Keratinocyte (primary cell): ENCODE data around the gene RAB11FIP3. TPM values are rescaled to one million over a fixed set of nuclear protein-coding genes. Genes with fewer than 3 reads are reported as not detected.

ENCODE experiments used
- DNase-seq: peaks from one replicate; pipeline ENCODE4 v3.0.0-alpha.2; 2011; ENCODE audit warnings: low read depth, missing footprints, low spot score
- FAIRE-seq: peaks from 2 replicates; lab custom pipeline; 2011; peaks lifted over from hg19 to GRCh38; lab: Jason Lieb, UNC
- H2AFZ ChIP-seq: 2 replicates; pipeline ENCODE4 v1.6.0; 2012; ENCODE audit warnings: low read length, control low read depth, inconsistent platforms; ENCODE audit not compliant: control insufficient read depth
- H3K27ac ChIP-seq: 2 replicates; pipeline ENCODE4 v1.5.1; 2011; ENCODE audit warnings: low read length; ENCODE audit not compliant: control insufficient read depth, insufficient read depth
- H3K27me3 ChIP-seq: 3 replicates; pipeline ENCODE4 v1.6.0; 2011; ENCODE audit warnings: low read length; ENCODE audit not compliant: control insufficient read depth, insufficient read depth; ENCODE audit errors: extremely low read depth
- H3K36me3 ChIP-seq, 2 experiments: 2 replicates in 1 of 2; 3 replicates in 1 of 2; pipeline ENCODE4 v1.5.1; 2011; ENCODE audit warnings: low read length in 2 of 2, mild to moderate bottlenecking in 1 of 2; ENCODE audit not compliant: control insufficient read depth in 2 of 2, insufficient read depth in 2 of 2; ENCODE audit errors: extremely low read depth in 1 of 2
- H3K4me1 ChIP-seq: 3 replicates; pipeline ENCODE4 v1.5.1; 2011; ENCODE audit warnings: low read length; ENCODE audit not compliant: control insufficient read depth, insufficient read depth; ENCODE audit errors: extremely low read depth
- H3K4me2 ChIP-seq: 3 replicates; pipeline ENCODE4 v1.6.0; 2011; ENCODE audit warnings: low read depth, low read length; ENCODE audit not compliant: control insufficient read depth, insufficient read depth; ENCODE audit errors: extremely low read depth
- H3K4me3 ChIP-seq, 3 experiments: fragments of 200-600 bp in 1 of 3; sonication (generic) in 1 of 3; 2 replicates in 2 of 3; 3 replicates in 1 of 3; pipeline ENCODE4 v1.5.1; 2011 to 2016; ENCODE audit warnings: low read length in 3 of 3, mild to moderate bottlenecking in 3 of 3, control low read depth in 2 of 3, inconsistent platforms in 1 of 3, low read depth in 1 of 3, mixed read lengths in 1 of 3, mixed run types in 1 of 3, moderate library complexity in 1 of 3; ENCODE audit not compliant: control insufficient read depth in 2 of 3, insufficient read depth in 2 of 3; ENCODE audit errors: extremely low read depth in 1 of 3
- H3K79me2 ChIP-seq: 2 replicates; pipeline ENCODE4 v1.6.0; 2012; ENCODE audit warnings: low read length; ENCODE audit not compliant: control insufficient read depth, insufficient read depth
- H3K9ac ChIP-seq: 3 replicates; pipeline ENCODE4 v1.6.0; 2011; ENCODE audit warnings: low read length; ENCODE audit not compliant: control insufficient read depth, insufficient read depth; ENCODE audit errors: extremely low read depth
- H3K9me1 ChIP-seq: 3 replicates; pipeline ENCODE4 v1.6.0; 2011; ENCODE audit warnings: low read length; ENCODE audit not compliant: control insufficient read depth, insufficient read depth; ENCODE audit errors: extremely low read depth
- H3K9me3 ChIP-seq: 2 replicates; pipeline ENCODE4 v1.5.1; 2012; ENCODE audit warnings: low read depth, low read length; ENCODE audit not compliant: control insufficient read depth
- H4K20me1 ChIP-seq: 3 replicates; pipeline ENCODE4 v1.6.0; 2011; ENCODE audit warnings: low read length; ENCODE audit not compliant: control insufficient read depth, insufficient read depth; ENCODE audit errors: extremely low read depth
- EZH2 ChIP-seq: IDR thresholded peaks from one replicate; pipeline ENCODE4 v1.6.1; 2012; ENCODE audit warnings: inconsistent platforms, mild to moderate bottlenecking, low read length, moderate library complexity
- dilution Hi-C: fragments of 300-500 bp; cut with MboI; formaldehyde crosslinking; loops from one replicate; pipeline ENCODE4 v1.7.0; 2020; ENCODE audit warnings: low sequenced_read_pairs; ENCODE audit not compliant: extremely low pct_ligation_motif_present
- polyA plus RNA-seq, 5 experiments: library from polyadenylated mRNA; depleted of rRNA in 3 of 5; stranded (reverse) in 3 of 5; stranded (forward) in 1 of 5; unstranded in 1 of 5; fragments of >200 nt; gene quantifications; 1 replicate in 1 of 5; 2 replicates in 3 of 5; 3 replicates in 1 of 5; pipeline versions ENCODE4 v1.2.1 to v1.2.3, GENCODE V29; 2011 to 2012; ENCODE audit warnings: missing spikeins in 2 of 5, low read depth in 1 of 5, low replicate concordance in 1 of 5
- TF ChIP-seq, protein P1 (sequence below), 3 experiments: IDR thresholded peaks in 1 of 3; conservative IDR thresholded peaks in 1 of 3; optimal IDR thresholded peaks in 1 of 3; 2 replicates in 2 of 3; 3 replicates in 1 of 3; pipeline versions ENCODE3 to v1.5.1; 2011; ENCODE audit warnings: low read length in 3 of 3, mild to moderate bottlenecking in 3 of 3, moderate library complexity in 2 of 3, control low read depth in 1 of 3, inconsistent platforms in 1 of 3; ENCODE audit not compliant: insufficient read depth in 2 of 3; ENCODE audit errors: extremely low read depth in 1 of 3

Gene RAB11FIP3
- polyA plus RNA-seq, 1 donor (not counting 4 experiments of a cell fraction or from before 2014, with no cell fraction given) = 6.4 TPM

DNA sequence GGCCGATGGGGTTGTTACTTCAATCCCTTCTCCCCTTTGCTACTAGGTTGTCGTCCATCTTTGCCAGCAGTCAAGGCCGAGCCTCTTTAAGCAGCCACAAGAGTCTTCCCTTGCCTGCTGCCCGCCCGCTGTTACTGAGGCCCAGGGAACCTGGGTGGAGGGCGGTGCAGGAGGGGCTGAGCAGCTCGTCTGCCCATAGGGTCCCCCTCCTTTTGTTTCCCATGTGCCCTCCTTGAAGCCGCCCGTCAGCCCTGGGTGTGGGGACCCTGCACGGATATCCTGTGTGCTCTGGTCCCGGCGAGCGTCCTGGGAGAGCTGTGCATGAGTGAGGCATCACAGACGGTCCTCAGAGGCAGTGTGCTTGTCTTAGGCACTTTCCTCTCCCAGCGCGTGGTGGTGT lies 64.2 kb downstream of the RAB11FIP3 start:
- peaks cover 4 to 18% of the 10 kb centered on the region in 2 experiments for H3K36me3 ChIP-seq
- no peak overlapping the region for H3K4me2 ChIP-seq
- FAIRE-seq (no peak), DNase-seq (no peak)
- H2AFZ ChIP-seq = no peak overlapping the region
- dilution Hi-C loops = no loop called here
- H3K9me1 ChIP-seq = peaks cover 2% of the 10 kb centered on the region
- no peak overlapping the region for H3K27ac ChIP-seq
- H3K9me3 ChIP-seq = no peaks in the 10 kb centered on the region
- H3K79me2 ChIP-seq = no peaks in the 10 kb centered on the region
- no peak for TF ChIP-seq EZH2
- TF ChIP-seq, protein P1, sequence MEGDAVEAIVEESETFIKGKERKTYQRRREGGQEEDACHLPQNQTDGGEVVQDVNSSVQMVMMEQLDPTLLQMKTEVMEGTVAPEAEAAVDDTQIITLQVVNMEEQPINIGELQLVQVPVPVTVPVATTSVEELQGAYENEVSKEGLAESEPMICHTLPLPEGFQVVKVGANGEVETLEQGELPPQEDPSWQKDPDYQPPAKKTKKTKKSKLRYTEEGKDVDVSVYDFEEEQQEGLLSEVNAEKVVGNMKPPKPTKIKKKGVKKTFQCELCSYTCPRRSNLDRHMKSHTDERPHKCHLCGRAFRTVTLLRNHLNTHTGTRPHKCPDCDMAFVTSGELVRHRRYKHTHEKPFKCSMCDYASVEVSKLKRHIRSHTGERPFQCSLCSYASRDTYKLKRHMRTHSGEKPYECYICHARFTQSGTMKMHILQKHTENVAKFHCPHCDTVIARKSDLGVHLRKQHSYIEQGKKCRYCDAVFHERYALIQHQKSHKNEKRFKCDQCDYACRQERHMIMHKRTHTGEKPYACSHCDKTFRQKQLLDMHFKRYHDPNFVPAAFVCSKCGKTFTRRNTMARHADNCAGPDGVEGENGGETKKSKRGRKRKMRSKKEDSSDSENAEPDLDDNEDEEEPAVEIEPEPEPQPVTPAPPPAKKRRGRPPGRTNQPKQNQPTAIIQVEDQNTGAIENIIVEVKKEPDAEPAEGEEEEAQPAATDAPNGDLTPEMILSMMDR (optimal IDR thresholded peaks at IDR 0.05 in 1 of 3, IDR thresholded peaks at IDR 0.05 in 1 of 3, conservative IDR thresholded peaks at IDR 0.05 in 1 of 3; ENCODE audit: extremely low read depth in 1 of 3, insufficient read depth in 2 of 3, low read length in 3 of 3) = no peak
- no peak overlapping the region for H3K4me3 ChIP-seq
- H3K4me1 ChIP-seq = no peaks in the 10 kb centered on the region
- no peaks in the 10 kb centered on the region for H4K20me1 ChIP-seq
- no peaks in the 10 kb centered on the region for H3K27me3 ChIP-seq
- H3K9ac ChIP-seq = no peak overlapping the region

DNA sequence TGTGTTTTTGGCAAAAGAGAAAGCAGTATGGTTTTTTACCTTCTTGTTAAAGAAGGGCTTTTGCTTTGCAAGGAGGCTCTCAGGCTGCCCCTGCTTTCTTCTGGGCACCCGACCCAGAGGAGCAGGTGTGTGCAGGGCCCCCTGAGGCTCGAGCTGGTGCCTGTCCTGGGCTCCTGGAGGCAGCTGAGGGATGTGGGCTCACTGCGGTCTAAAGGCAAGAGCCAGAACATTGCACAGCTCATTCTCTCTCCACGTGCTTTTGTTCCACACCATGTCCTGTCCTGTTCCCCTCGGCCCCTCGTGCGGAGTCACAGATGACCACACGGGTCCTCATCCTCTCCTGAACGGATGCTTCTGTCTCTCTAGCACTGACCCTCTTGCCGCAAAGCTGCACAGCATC lies 65.3 kb downstream of the RAB11FIP3 start:
- no peak overlapping the region for H3K4me3 ChIP-seq
- H3K79me2 ChIP-seq = no peaks in the 10 kb centered on the region
- H3K9me3 ChIP-seq = no peaks in the 10 kb centered on the region
- H4K20me1 ChIP-seq = no peaks in the 10 kb centered on the region
- no peaks in the 10 kb centered on the region for H3K27me3 ChIP-seq
- dilution Hi-C loops = no loop called here
- no peak overlapping the region for H3K4me2 ChIP-seq
- H3K9me1 ChIP-seq = peaks cover 2% of the 10 kb centered on the region
- no peak overlapping the region for H3K27ac ChIP-seq
- FAIRE-seq (no peak), DNase-seq (no peak)
- H3K4me1 ChIP-seq = no peaks in the 10 kb centered on the region
- H3K9ac ChIP-seq = no peak overlapping the region
- no peak overlapping the region for H2AFZ ChIP-seq
- TF ChIP-seq, protein P1 (optimal IDR thresholded peaks at IDR 0.05 in 1 of 3, IDR thresholded peaks at IDR 0.05 in 1 of 3, conservative IDR thresholded peaks at IDR 0.05 in 1 of 3; ENCODE audit: extremely low read depth in 1 of 3, insufficient read depth in 2 of 3, low read length in 3 of 3) = no peak
- no peak for TF ChIP-seq EZH2
- H3K36me3 ChIP-seq = peaks cover 4 to 17% of the 10 kb centered on the region in 2 experiments
